T-helper 2 cell treated with Interferon-gamma antibody and Interleukin-4, amounts not matched to agents 5 μg/mL and 100 μg/mL, for 36 hours (primary cell): ENCODE measurements around the gene FRY.

Source experiments
- DNase-seq: peaks from one replicate; pipeline ENCODE4 v3.0.0; 2021; ENCODE audit warnings: low spot score
- H3K27ac Mint-ChIP-seq: one replicate; pipeline ENCODE4 v1.8.0; 2021; ENCODE audit warnings: mild to moderate bottlenecking, mixed read lengths
- H3K27me3 Mint-ChIP-seq: one replicate; pipeline ENCODE4 v1.8.0; 2021; ENCODE audit warnings: low read depth, mixed read lengths
- H3K36me3 Mint-ChIP-seq: one replicate; pipeline ENCODE4 v1.8.0; 2021; ENCODE audit warnings: low read depth, mixed read lengths
- H3K4me1 Mint-ChIP-seq: one replicate; pipeline ENCODE4 v1.8.0; 2021; ENCODE audit warnings: low read depth, mixed read lengths
- H3K4me3 Mint-ChIP-seq: one replicate; pipeline ENCODE4 v1.8.0; 2022; ENCODE audit warnings: mild to moderate bottlenecking, moderate library complexity, mixed read lengths
- H3K9me3 Mint-ChIP-seq: one replicate; pipeline ENCODE4 v1.8.0; 2021; ENCODE audit warnings: mixed read lengths

FRY gene

DNA sequence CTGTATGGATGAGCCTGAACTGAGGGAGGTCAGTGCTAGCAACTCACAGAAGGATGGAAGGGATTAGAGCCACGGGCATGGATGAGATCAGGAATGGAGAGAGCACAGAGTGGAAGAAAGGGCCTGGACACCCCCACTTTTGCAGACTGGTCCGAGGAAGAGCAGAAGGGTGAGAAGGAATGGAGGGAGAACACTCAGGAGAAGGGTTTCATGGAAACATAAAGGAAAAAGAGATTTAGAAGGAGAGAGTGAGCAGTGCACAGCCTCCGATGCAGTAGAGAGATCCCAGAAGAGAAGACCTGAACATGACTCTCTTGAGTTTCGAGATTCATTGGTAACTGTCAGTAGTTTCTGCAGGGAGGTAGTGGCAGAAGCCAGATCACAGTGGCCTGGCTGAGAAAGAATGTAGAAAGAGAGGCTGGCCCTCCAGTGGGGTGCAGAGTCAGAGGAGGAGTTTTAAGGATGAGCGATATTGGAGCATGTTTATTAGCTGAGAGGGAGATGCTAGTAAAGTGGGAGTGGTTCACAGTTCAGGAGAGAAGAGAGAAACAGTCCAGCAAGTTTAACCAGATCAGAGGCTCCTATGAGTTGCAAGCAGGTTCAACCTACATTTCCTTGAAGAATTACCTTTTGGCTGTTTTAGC, 174.6 kb downstream of the FRY start:
- no peak for DNase-seq
- Mint-ChIP-seq H3K9me3 (no peaks in the 10 kb centered on the region), H3K27me3 (no peaks in the 10 kb centered on the region), H3K4me1 (no peaks in the 10 kb centered on the region), H3K36me3 (peaks cover 6% of the 10 kb centered on the region), H3K27ac (no peak overlapping the region), H3K4me3 (no peak overlapping the region)

DNA sequence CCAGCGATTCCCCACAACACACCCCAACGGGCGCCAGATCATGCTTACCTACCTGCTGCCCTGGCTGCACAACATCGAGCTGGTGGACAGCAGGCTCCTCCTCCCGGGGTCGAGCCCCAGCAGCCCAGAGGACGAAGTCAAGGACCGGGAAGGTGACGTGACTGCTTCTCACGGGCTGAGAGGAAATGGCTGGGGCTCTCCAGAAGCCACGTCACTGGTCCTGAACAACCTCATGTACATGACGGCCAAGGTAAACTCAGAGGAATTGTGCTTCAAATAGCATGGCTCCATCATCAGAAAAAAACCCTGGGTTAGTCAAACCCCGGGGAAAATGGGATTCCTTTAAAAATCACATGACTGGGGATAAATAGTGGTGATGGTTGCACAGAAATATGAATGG, 177.3 kb downstream of the FRY start:
- H3K4me1 Mint-ChIP-seq, result no peaks in the 10 kb centered on the region

DNA sequence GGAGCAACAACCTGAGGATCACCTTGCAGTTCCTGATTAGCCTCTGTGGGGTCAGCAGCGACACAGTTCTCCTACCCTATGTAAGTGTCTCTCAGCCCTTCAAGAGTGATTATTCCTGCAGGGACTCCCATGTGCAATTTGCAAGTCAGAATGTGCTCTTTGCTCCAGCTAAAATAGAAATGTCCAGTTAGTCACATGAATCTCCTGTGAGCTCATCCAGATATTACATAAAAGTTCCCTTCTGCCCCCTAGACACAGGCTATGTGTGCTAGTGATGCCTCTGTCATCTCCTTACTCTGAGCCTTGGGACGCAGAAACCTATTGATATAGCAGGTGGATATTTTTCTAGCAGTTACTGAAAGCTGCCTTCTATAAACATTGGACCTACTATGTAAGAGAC, 178.1 kb downstream of the FRY start:
- H3K9me3 Mint-ChIP-seq, result no peaks in the 10 kb centered on the region
- H3K27me3 Mint-ChIP-seq, result no peaks in the 10 kb centered on the region
- H3K27ac Mint-ChIP-seq, result no peak overlapping the region
- no peak overlapping the region for H3K4me3 Mint-ChIP-seq
- no peak for DNase-seq
- no peaks in the 10 kb centered on the region for H3K4me1 Mint-ChIP-seq
- peaks cover 5% of the 10 kb centered on the region for H3K36me3 Mint-ChIP-seq

More for the DNA sequence above, 177.3 kb downstream of the FRY start:
- H3K27ac Mint-ChIP-seq, result no peak overlapping the region
- no peak for DNase-seq
- H3K9me3 Mint-ChIP-seq, result no peaks in the 10 kb centered on the region
- no peaks in the 10 kb centered on the region for H3K27me3 Mint-ChIP-seq
- no peak overlapping the region for H3K4me3 Mint-ChIP-seq
- H3K36me3 Mint-ChIP-seq, result peaks cover 5% of the 10 kb centered on the region

DNA sequence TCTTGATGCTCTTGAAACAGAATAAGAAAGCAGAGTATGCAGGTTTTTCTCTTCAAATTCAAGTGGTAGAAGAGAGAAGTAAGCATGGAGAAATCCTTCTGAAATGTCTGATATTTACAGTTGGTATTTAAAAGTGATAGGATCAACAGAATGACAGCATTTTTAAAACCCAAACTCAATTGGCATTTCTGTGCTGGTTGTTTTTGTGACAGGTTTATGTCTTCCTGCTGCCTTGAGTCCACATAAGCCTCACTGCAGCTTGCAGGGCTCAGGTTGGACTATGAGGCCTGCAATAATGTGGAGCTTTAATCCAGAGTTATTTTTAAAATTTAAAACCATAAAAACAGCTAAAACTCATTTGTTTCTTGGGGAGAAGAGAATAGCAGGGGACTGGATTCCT, 178.5 kb downstream of the FRY start:
- Mint-ChIP-seq H3K9me3 (no peaks in the 10 kb centered on the region), H3K27ac (no peak overlapping the region), H3K36me3 (peaks cover 5% of the 10 kb centered on the region), H3K4me3 (no peak overlapping the region), H3K27me3 (no peaks in the 10 kb centered on the region), H3K4me1 (no peaks in the 10 kb centered on the region)
- no peak for DNase-seq

DNA sequence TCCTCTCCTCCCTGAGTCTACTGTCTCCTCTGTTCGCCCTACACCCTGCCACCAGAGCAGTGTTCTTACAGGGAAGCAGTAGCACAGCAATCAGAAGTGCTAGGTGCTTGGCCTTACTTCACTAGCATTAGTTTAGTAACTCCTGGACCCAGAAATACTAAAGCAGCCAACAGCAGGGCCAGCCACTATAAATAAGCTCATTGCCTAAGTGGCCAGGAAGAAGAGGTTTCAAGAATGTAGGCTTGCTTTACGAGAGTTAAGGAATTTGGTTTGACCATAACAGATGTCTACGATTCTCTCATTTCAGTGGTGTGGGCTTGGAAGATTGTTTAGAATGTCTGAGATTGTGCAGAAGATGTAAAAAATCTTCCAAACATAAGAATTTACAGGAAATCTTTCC, 180.2 kb downstream of the FRY start:
- H3K4me3 Mint-ChIP-seq, result no peak overlapping the region
- no peaks in the 10 kb centered on the region for H3K4me1 Mint-ChIP-seq
- peaks cover 5% of the 10 kb centered on the region for H3K36me3 Mint-ChIP-seq
- no peak overlapping the region for H3K27ac Mint-ChIP-seq
- no peak for DNase-seq
- H3K9me3 Mint-ChIP-seq, result no peaks in the 10 kb centered on the region
- no peaks in the 10 kb centered on the region for H3K27me3 Mint-ChIP-seq

DNA sequence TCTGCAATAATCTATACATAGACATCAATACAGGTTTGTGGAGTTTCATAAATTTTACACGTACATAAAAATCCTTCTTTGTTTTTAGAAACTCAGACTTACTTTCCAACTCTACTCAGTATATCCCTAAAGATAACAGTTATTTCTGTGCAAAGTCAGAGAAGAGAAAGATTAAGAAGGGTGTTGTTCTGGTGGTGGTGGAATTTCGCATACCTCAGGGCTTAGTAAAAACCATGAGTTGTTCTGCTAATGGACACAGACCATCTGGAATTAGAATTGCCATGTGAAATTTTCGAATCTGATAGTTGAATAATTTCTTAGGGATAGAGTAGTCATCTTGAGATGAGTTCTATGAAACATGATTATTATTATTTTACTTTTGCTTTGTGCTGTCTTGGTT, 180.8 kb downstream of the FRY start:
- no peaks in the 10 kb centered on the region for H3K27me3 Mint-ChIP-seq
- DNase-seq, result no peak

DNA sequence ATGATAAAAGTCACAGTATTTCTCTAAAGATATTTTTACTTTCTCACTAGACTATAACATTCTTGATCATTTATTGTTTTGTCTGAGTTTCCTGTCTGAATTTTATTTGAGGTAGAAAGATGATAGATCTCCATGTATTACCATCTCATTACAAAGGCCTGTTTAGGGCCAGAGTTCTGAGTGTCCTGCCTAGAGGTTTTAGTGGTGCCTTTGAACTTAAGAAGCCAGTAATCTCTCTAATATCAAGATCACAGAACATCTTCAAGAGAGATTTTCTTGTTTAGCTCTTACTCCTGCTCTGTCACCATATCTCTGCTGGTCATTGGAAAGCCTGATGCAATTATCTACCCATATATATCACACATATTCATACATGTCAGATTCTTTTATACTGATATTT, 182.1 kb downstream of the FRY start:
- Mint-ChIP-seq H3K36me3 (peaks cover 10% of the 10 kb centered on the region), H3K27ac (no peak overlapping the region), H3K27me3 (no peaks in the 10 kb centered on the region), H3K4me3 (no peak overlapping the region), H3K9me3 (no peaks in the 10 kb centered on the region), H3K4me1 (no peaks in the 10 kb centered on the region)
- DNase-seq, result no peak

More for the DNA sequence above, 180.8 kb downstream of the FRY start:
- H3K9me3 Mint-ChIP-seq, result no peaks in the 10 kb centered on the region
- H3K4me1 Mint-ChIP-seq, result no peaks in the 10 kb centered on the region
- no peak overlapping the region for H3K27ac Mint-ChIP-seq
- no peak overlapping the region for H3K4me3 Mint-ChIP-seq
- peaks cover 5% of the 10 kb centered on the region for H3K36me3 Mint-ChIP-seq

DNA sequence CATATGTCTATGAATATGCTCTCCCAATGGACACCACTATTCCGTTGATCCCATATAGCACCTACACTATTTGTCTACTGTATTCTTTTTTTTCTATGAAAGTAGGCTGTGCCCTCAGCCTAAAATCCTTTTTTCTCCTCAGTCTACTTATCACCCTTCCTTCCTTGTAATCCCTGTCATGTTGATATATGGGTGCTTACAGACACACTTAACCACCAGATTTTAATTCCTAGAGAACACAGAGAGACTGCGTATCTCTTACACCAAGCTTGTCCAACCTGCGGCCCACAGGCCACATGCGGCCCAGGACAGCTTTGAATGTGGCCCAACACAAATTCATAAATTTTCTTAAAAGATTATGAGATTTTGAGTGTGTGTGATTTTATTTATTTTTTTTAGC, 182.5 kb downstream of the FRY start:
- DNase-seq, result no peak
- no peaks in the 10 kb centered on the region for H3K27me3 Mint-ChIP-seq
- H3K9me3 Mint-ChIP-seq, result no peaks in the 10 kb centered on the region
- no peak overlapping the region for H3K27ac Mint-ChIP-seq
- H3K36me3 Mint-ChIP-seq, result peaks cover 12% of the 10 kb centered on the region
- no peak overlapping the region for H3K4me3 Mint-ChIP-seq
- no peaks in the 10 kb centered on the region for H3K4me1 Mint-ChIP-seq

DNA sequence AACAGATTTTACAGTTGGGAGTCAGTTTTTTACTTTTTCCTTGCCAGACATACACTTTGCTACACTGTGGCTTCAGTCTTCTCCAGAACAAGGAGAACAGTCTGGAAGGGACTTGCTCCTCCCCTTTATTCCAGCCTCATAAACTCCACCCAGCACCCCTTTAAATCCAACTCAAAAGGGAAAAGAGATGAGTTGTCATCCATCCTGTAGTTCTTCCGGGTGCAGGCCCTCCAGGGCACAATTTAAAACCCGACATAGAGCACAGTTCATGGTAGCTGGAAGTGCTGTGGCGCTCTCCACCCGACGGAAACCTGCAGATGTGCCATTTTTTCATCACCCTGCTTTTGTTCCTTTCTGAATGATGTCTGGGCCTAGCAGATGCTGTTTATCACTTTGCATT, 184.7 kb downstream of the FRY start:
- peaks cover 8% of the 10 kb centered on the region for H3K36me3 Mint-ChIP-seq
- no peak overlapping the region for H3K27ac Mint-ChIP-seq
- DNase-seq, result no peak
- H3K4me1 Mint-ChIP-seq, result no peaks in the 10 kb centered on the region
- no peaks in the 10 kb centered on the region for H3K9me3 Mint-ChIP-seq
- no peaks in the 10 kb centered on the region for H3K27me3 Mint-ChIP-seq
- H3K4me3 Mint-ChIP-seq, result no peak overlapping the region

DNA sequence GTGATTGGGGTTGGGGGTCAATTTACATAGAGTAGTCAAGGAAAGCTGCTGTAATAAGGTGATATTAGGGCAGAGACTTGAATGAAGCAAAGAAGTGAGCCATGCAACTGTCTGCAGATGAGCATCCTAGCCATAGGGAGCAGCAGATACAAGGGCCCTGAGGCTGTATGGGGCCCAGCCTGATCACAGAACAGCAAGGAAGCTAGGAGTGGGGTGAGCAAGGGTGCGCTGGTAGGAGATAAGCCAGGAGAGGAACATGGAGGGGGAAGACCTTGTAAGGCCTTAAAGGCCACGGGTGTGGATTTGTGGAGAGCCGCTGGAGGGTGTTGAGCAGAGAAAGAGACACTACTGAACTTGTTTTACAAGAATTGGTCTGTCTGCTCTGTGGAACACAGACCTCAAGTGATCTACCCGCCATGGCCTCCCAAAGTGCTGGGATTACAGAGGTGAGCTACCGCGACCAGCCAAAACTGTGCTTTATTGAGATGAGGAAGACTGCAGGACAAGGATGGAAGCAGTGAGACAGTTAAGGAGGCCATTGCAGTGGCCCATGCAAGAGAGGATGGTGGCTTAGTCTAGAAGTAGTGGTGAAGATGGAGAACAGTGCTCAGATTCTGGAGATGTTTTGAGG, 190.6 kb downstream of the FRY start:
- Mint-ChIP-seq H3K27me3 (no peaks in the 10 kb centered on the region), H3K4me1 (no peaks in the 10 kb centered on the region), H3K4me3 (no peak overlapping the region), H3K36me3 (peaks cover 15% of the 10 kb centered on the region), H3K9me3 (no peaks in the 10 kb centered on the region), H3K27ac (no peak overlapping the region)
- no peak for DNase-seq

DNA sequence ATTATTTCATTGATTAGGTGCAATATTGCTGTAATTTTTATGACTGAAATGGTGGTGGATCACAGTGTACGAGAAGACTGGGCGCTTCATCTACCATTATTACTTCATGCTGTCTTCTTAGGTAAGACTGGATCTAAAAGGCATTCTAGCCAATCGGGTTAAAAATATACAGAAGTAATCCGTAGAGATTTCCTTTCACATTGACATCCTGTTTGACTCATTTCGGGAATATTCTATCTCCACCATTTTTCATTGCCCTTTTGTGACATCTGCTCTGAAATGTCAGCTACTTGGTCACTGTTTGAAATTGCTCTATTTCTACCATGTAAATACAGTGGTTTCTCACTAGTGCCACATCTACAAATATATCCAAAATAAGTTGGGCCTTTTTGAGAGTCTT, 193.3 kb downstream of the FRY start:
- Mint-ChIP-seq H3K4me1 (no peaks in the 10 kb centered on the region), H3K27ac (no peak overlapping the region), H3K27me3 (no peaks in the 10 kb centered on the region), H3K36me3 (peaks cover 11% of the 10 kb centered on the region), H3K4me3 (no peak overlapping the region), H3K9me3 (no peaks in the 10 kb centered on the region)
- no peak for DNase-seq

DNA sequence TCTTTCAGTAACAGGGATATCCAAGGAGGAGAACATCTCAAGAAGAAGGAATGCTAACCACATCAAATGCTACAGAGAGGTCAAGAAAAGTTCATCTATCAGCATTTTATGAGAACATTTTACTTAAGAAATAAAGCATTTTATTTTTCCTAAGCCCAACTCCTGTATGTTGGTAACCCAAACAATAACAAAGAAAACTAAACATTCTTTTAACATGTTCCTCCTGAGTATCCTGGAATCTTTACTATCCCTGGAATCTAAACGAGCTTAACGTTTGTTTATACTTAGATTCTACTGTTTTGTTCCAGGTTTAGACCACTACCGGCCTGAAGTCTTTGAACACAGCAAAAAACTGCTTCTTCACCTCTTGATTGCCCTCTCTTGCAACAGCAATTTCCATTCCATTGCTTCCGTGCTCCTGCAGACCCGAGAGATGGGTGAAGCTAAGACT, 193.9 kb downstream of the FRY start:
- Mint-ChIP-seq H3K9me3 (no peaks in the 10 kb centered on the region), H3K4me1 (no peaks in the 10 kb centered on the region), H3K36me3 (peaks cover 11% of the 10 kb centered on the region), H3K27ac (no peak overlapping the region), H3K4me3 (no peak overlapping the region), H3K27me3 (no peaks in the 10 kb centered on the region)
- no peak for DNase-seq

DNA sequence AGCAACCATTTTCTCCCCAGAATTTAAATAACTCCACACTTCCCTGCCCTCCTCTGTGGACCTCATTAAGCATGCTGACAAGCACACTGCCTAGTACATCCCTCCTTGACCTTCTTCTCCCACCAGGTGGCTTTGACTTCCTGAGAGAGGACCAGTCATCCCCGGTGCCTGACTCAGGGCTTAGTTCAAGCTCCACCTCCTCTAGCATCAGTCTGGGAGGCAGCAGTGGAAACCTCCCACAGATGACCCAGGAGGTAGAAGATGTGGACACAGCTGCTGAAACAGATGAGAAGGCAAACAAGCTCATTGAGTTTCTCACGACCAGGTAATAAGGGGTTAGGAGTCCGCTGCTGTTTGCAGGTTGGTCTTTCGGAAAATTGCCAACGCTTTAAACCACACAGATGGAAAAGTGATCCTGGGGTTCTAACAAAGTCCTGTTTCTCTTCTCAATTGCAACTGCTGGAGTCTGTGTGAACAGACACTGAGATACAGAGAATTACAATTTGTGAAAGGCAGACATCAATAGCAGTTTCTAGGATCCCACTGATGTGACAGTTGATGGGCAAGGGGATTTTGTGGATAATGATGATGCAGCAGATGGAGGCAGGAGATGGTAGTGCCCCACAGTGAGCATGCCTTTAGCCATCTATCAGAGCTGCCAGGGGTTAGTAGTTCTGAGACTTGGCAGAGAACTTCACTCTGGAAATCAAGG, 196.9 kb downstream of the FRY start:
- no peak overlapping the region for H3K27ac Mint-ChIP-seq
- H3K27me3 Mint-ChIP-seq, result no peaks in the 10 kb centered on the region
- no peak for DNase-seq
- peaks cover 15% of the 10 kb centered on the region for H3K36me3 Mint-ChIP-seq
- H3K9me3 Mint-ChIP-seq, result no peaks in the 10 kb centered on the region
- H3K4me1 Mint-ChIP-seq, result no peaks in the 10 kb centered on the region
- no peak overlapping the region for H3K4me3 Mint-ChIP-seq

DNA sequence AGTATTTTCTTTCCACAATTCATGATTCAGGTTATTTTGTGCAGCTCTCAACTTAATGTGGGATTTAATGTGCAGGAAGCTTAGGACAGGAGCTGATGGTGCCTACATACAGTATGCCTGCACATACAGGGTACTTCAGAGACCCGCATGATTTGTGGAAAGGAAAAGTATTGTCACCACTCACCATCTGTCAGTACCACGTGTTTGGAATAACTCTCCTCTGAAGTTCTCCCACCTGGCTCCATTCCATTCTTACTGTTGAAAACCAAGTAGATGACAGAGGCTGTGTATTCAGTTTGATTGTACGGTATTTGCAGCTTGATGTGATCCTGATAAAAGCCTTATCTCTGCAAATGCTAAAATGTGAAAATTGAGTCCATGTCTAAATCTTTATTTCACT, 197.9 kb downstream of the FRY start:
- no peaks in the 10 kb centered on the region for H3K9me3 Mint-ChIP-seq
- H3K4me3 Mint-ChIP-seq, result no peak overlapping the region
- H3K36me3 Mint-ChIP-seq, result peaks cover 15% of the 10 kb centered on the region
- H3K27ac Mint-ChIP-seq, result no peak overlapping the region
- no peaks in the 10 kb centered on the region for H3K27me3 Mint-ChIP-seq
- H3K4me1 Mint-ChIP-seq, result no peaks in the 10 kb centered on the region
- no peak for DNase-seq
